DMS79 (cell line): ENCODE results near the gene ARHGAP26.

Experiments used
- DNase-seq: peaks from one replicate; lab custom pipeline; 2025; lab: John Stamatoyannopoulos, UW

Gene ARHGAP26

DNA sequence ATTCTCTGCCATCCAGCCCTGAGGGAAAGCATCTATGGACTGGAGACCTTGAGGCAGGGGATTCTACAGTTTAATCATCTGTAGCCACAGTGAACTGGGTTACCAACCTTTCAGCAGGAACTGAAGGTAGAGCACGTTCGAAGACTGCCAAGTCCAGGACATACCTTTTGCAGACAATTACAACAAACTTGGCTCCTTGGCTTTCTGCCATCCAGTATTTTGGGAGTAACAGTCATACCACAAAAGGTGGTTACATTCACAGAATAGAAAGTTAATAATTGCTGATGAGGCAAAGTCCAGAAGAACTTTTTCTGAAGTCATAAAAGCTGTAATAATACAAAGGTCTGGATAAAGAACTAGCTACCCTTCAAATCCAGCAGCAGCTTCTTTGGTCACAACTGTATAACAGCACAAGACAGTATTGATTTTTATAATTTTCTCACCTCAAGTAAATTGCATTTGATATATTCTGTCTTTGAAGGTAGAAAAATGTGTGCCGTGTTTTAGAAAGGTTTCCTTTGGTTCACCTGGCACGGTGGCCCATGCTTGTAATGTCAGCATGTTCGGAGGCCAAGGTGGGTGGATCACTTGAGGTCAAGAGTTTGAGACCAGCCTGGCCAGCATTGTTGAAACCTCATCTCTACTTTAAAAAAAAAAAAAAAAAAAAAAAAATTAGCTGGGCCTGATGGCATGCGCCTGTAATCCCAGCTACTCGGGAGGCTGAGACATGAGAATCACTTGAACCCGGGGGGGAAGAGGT is 396.7 kb downstream of the ARHGAP26 start:
- DNase-seq, result no peak

DNA sequence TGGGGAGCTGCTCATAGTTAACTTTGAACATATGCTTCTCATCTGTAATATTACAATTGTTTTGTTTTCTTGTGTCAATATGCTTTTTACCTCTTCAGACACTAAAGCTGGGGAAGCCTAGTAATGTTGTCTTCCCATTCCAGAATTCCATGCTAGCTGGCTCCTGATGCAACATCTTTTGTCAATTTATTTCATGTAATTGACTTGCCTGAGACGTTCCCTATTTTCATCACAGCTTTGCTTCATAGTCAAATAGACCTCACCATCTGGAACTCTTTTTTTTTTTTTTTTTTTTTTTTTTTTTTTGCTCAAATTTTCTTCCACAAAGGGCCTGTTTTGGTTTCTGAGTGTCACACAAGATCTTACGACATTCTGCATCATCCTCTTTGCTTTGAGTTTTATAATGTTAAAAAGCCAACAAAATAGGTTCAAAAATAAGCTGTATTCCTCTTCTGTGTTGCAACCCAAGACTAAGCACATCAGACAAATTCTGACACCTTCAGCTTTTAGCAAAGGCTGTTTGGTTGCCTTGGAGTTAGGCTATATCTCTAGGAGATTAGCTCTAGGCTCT is 398.1 kb downstream of the ARHGAP26 start:
- DNase-seq, result no peak

DNA sequence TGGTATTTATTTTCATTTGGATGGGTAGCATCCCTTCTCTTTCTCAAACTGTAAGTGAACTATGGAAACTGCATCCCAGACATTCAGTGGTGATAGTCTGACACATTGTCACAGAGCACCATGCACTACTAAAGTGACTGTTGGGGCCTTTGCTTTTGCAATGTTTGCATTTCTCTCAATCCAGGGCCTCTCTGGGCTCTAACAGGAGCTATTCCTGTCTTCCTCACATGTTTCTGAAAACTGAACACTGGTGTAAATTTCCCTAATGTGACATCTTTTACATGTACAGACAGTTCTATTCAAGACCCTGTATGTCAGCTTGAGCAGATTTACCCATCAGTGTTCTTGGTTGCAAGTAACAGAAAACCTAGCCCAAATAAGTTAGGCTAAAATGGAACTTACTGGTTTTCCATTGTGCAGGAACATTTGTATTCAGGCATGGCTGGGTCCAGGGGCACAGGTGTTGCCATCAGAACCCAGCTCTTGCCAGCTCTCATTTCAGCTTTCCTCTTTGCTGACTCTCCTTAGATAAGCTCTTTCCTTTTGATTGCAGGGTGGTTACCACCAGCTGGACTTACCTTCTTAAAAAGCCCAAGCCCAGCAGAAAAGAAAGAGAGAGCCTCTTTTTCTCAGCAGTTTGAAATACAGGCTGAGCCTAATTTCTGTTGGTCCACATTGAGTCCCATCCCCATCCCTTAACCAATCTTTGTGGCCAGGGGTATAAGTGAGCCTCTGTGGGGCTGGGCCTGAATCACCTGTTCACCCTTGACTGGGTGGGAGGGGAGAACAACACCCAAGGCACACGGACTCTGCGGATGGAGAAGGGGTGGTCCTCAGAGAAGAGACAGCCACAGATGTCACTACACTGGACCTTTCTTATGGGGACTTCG is 399.0 kb downstream of the ARHGAP26 start:
- no peak for DNase-seq

DNA sequence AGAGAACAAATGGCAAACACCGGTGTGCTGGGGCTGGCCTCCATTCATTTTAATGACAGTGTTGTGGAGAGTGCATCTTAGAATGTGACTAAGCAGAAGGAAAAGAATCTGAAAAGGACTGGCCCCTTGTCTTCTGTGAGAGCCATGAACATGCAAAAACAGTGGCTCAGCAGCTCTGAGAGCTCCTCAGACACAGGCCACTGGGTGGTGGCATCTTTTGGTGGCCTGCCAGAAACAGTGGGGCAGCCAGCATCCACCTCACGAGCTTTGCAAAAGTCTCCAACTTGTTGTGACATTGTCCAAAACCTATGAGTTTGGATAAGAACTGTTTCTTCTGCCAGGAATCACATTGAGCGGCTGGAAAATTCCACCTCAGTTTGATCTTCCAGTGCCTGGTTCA is 399.9 kb downstream of the ARHGAP26 start:
- no peak for DNase-seq

DNA sequence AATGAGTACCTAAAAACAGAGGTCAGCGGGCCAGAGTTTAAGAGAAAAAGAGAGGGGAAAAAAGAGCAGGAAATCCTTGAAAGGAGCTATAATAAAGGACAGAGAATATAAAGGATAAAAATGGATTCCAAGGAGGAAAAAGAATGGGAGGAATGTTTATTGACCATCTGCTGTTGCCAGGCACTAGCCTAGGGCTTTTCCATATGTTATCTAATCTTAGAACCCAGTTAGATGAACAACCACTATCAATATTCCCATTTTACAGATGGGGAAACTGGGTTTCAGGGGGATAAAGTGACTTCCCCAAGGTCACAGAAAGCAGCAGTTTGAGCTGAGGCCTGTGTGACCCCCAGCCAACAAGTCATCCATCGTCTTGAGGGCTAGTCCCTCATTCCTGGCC is 400.8 kb downstream of the ARHGAP26 start:
- no peak for DNase-seq

DNA sequence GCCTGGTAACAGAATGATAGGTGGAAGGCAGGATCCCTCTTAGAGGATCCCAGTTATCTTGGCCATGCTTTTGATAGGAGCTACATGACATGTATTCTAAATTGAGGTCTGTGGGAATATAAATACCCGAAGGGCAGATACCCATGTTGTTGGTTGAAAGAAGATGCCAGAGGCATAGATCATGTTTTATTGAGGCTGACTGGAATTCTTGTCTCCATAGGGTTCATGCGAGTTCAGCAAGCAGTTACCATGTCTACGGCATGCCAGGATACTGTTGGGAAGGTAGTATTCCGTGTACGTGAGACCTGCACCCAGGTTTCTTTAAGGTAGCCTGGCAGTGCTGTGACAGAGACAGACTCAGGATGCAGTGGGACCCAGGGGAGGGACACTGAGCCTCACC is 402.6 kb downstream of the ARHGAP26 start:
- no peak for DNase-seq

DNA sequence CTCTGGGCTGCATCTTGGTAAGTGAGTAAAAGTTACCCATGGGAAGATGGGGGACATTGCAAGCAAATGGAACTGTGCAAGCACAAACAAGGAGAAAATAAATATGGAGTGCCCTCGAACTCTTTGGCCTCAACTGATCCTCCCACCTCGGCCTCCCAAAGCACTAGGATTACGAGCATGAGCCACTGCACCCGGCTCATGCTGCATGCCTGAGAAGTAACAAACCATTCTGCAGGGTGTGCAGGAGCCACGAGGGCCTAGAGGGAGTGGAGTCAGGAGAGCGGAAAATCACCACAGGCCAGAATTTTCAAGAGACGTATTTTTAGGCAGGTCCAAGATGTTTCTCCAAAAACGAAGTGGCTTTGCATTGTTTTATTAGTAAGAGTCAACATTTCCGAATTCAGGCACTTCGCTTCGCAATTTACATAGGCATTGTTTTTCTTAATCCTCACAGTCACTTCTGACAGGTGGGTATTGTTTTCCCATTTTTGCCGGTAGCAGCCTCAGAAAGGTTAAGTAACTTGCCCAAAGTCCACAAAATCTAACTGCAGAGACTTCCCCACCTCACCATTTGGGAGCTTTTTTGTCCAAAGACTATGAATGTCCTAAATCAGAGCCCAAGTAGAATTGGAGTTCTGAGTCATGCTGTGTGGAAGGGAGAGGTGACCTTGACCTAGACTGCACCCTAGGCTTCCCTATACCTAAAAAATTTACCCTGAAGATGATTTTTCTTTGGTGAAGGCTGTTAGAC is 403.1 kb downstream of the ARHGAP26 start:
- DNase-seq, result no peak

DNA sequence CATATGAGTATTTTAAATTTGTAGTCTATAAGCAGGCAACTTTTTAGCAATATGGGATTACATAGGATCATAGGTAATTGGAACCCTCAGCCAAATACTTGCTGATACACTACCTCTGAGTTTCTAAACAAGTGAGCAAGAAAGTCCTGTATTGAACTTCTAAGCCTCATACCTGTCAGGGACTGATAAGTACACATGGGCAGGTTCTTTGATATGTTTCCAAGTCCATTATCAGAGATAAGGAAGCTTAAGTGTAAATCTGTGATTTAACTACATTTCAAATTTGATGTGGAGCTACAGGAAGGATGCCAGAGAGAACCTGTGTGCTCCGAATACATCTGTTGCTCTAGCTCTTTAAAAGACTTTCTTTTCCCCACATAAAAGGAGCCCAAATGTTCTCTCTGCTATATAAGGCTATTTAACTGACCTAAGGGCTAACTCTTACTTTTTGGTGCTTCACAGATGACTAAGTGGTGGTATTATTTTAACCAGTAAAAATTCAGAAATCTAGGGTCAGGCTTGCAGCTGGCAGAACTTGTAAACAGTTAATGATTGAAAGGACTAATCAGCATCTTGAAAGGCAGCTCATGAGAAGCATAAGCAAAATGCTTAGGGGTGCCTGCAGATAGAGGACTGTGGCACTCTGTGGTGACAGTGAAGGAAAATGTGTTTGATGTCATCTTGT is 404.7 kb downstream of the ARHGAP26 start:
- no peak for DNase-seq

DNA sequence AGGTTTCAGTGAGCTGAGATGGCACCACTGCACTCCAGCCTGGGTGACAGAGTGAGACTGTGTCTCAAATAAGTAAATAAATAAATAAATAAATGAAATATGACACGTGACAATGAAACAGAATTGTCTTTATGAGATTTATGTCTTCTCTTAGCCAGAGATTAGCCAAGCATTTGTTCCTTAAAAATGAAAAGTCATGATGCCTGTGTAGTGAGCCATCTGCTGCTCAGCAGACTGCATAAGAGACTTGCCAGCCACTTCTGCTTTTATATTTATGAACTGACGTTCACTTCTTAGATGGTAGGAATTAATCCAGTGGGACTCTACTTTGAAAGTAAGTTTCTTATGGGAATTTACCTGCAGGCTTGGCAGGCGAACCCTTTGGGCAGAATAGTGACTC is 405.9 kb downstream of the ARHGAP26 start:
- DNase-seq, result no peak

DNA sequence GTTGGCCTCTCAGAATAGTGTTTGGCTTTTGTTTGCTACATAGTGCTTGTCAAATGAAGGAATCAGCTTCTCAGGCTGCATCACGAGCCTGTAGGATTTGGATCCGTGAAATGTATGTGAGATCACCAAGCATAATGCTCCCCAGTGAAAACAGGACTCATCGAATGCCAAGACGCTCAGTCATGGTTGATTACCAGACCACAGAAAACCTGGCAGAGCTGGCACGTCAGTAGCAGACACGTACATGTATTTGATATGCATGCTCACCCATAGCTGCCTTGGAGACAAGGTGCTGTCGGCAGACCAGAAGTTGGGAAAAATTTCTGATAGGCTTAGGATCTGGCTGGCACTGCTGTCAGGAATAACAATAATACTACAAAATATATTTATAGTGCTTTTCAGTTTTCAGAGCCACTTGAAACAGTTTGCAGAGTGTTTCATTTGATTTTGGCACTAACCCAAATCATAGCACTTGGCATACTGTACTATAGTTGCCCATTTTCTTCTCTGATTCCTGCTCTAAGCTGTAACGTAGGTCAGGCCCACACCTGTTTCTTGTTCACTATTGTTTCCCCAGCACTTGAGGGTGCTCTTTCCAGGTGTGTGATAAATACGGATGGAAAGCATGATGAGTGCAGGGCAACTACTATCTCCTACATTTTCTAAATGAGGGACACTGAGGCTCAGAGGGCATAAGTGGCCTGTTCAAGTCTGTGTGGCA is 407.2 kb downstream of the ARHGAP26 start:
- peak; percentile 85 for DNase-seq

DNA sequence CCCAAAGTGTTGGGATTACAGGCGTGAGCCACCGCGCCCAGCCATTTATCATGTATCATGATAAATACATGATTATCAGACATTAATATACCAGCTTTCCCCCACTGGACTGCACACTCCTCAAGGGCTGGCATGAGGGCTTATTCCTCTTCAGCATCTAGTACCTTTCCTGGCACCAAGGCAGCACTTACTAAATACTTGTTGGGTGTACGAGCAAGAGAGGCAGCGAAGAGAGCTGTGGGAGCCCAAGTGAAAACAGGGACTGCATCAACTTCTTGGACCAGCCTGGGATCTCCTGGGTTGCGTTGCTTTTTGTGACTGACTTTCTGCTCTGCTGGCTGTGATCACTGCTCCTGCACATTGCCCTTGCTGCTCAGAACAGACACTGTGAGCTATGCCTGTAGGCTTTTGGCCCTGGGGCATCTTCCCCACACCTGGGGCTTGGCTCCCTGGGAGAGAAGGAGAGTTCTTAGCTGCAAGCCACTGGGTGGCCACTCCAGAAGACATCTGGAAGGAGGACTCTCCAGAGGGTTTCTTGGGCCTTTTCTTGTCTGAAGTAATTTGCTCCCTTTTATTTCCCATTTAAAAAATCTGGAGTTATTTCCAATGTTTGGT is 409.1 kb downstream of the ARHGAP26 start:
- no peak for DNase-seq

DNA sequence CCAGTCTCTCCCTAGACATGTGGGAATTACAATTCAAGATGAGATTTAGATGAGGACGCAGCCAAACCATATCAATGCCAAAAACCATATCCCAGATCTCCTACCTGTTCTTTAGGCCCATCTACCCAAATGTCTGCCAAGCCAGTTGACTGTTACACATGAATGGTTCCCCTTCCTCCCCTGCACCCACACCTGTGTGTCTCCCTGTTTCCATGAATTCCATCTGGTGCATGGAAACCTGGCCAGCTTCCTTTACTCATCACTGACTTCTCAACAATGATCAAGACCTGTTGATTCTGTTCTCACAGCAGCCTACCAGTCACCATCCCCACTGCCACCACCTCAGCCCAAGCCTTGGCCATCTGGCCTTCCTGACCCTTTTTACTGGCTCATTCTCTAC is 410.6 kb downstream of the ARHGAP26 start:
- no peak for DNase-seq

DNA sequence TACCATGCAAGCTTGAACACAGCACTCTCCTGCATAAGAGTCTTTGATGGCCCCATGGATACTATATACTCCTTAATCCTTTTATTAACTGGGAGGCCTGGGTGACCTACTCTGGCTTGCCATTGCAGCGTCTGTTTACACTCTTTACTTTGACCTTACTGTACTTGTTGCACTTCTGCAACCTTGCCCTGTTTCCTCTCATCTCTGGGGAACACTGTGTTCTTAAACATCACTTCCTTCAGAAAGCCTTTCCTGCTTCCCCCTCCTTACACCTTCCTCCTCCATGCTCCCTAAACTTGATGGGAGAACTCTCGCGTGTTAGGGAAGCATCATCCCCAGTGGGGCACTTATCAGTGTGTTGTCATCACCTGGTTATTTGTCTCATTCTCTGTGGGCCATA is 411.0 kb downstream of the ARHGAP26 start:
- no peak for DNase-seq

DNA sequence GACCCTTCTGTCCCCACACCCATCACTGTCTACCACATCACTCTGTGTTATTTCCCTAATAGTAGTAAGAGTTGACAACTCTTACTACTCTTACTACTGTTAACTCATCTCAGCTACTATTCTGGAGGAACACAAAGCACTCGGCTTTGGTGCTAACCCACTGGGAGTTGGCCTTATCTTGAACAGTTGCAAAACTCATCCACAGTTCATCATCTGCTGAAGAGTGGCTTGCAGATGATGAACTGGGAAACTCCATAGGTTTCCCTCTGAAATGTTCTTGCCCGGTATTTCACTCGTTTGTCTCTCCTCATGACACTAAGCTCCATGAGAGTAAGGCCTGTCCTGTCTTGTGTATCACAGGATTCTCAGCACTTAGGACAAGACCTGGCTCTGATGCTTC is 411.9 kb downstream of the ARHGAP26 start:
- no peak for DNase-seq

DNA sequence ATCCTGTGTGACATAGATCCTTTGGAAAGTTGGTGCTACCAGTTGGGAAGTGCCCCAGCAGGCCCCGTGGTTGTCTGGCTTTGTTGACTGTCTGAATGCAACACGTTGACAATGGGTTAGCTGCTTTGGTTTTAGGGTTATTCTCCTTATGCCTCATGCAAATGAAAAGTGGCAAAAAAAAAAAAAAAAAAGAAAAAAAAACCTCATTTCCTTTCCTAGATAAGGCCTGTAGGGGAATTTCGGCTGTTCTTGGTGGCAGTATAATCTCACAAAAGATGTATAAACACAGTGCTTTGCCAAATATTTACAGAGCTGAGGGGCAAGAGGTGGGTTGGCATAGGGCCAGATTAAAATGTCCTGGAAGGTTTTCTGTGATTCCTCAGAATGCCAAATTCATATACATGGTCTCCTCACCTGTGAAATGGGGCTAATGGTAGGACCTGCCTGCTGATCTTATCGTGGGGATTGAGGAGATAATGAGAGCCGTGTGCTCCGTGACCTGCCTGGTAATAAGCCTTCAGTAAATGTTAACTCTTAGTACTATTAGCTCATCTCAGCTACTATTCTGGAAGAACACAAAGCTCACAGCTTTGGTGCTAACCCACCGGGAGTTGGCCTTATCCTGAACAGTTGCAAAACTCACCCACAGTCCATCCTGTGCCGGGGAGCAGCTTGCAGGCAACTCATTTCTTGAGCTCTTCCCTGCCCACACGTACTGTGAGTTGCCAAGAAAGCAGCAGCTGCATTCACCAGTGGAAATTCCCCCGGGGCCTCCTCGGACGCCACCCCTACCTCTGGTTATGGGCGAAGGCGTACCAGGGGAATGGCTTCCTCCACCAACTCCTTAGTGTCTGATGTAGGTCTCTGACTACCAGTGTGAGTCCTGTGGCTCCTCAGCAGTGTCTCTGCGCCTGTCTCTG is 413.0 kb downstream of the ARHGAP26 start:
- DNase-seq, result no peak

DNA sequence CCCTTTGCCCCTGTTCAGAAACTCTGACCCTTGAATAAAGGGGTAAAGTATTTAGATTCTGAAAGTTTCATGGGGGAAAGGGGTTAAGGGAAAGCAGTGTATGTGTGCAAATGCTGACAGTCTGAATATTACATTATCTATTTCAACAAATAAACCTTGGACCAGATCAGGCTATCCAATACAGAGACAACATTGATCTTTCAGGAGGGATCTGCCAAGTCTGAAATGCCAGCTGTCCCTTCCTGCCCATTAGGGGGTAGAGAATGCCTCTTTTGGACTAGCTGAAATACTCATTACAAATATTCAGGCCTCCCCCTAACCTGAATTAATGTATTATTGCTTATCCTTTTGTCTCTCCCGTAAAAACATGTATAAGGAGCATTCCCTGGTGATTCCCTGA is 413.8 kb downstream of the ARHGAP26 start:
- no peak for DNase-seq

DNA sequence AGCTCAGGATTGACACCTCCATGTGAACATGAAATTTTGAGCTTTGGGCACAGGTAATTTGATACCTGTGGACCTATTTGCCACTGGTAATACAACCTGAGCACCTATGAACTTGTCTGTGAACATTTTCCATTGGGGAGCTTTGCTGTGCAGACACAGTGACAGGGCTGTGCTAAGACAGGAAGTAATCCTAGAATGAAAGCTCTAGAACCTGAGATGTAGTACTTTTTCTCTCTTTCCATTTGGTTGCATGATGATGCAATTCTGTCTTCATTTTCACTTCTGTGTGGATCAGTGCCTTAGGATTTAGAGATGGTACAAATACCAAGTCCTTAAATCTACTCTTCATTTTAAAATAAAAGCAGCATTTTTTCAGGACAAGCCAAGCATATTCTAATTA is 416.4 kb downstream of the ARHGAP26 start:
- no peak for DNase-seq

DNA sequence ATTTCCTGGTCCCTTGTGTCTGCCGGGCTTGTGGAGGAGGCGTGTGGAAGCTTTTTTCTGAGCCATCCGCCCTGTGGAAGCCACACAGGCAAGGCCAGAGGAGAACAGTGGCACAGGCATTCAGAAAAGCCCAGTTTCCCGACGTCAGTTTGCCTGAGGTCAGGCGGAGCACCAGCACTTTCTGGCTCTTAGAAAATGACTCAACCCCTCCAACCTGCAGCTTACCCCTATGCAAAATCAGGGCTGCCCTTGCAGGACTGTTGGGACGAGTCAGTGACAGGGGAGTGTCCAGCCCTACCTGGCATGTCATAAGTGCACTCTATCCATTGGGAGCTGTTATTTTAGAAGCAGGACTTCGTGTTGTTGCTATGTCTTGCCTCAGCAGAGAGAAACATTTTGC is 417.3 kb downstream of the ARHGAP26 start:
- no peak for DNase-seq

DNA sequence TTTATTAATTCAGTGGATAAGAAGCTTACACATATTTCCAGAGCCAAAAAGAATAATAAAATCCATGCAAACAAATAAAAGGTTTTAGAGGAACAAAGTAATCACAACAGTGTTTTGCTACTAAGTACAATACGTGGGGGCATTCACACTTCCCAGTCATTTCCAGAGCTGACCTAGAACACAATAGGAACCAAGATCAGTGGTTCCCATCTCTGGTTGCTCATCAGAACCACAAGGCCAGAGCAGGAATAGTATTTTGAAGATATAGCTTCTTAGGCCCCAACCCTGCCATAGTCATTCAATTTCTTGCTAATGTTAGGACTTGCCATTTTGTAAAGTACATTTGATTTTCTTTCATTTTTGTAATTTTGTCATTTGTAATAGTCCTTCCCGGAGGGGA is 417.9 kb downstream of the ARHGAP26 start:
- no peak for DNase-seq

DNA sequence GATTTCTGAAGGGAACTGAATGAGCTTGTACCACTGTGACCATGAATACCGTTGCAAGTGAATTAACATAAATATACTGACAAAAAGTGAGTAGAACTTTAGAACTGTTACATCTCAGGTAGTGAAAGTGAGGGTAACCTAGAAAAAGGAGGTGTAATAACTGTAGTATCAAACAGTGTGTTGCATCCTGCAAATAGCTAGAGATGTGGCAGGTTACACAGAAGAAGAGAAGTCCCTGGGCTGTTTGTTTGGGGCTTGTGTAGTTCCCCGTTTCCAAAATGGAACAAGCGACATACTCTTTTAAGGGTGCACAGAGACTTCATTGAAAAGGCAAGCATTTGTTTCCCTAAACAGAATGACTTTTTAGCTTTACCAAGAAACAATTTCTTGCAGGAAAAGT is 418.5 kb downstream of the ARHGAP26 start:
- no peak for DNase-seq
